GM21576 (cell line): ENCODE results near the gene RALGPS1.
"Not testable (repeated sequence)": the region's sequence is repeated elsewhere in the genome, so short reads cannot be mapped to it uniquely, and the experiment has no call there.

ENCODE experiments used
- ATAC-seq: cut with Tn5 transposase; IDR thresholded peaks from one replicate; pipeline ENCODE4 v1.9.1; 2021; ENCODE audit warnings: mild to moderate bottlenecking, moderate library complexity; ENCODE audit not compliant: unreplicated experiment

RALGPS1 gene

GRCh38 chr9:127132375-127132774 is 217.8 kb downstream of the RALGPS1 start:
- ATAC-seq: no peak

DNA sequence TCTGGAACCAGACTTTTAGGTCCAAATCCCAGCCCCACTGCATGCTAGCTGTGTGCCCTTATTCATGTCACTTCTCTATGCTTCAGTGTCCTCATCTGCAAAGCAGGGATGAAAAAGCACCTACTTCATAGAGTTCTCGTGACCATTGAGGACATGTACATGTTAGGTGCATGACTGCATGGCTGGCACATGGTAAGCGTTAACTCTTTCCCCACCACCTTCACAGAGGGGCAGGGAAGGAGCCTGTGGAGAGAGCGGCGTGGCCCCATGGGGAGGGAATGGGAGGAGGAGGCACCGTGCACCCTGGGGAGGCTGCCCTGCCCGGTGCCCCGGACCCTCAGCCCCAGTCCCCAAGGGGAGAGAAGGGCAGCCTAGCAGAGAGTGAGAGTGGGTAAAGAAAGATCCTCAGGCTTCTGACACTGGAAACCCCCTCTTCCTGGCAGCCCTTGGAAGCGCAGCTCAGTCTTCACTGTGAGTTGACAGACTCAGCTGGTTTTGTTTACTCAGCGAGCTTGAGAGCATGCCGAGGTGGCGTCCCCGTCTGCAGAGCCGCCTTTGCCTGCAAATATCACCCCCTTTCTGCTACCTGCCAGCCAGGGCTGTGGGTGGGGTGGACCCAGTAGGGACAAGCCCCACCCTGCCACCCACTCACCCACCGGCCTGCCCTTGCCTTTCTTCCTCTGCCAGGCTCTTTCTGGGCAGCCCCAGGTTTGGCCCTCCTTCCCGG is 218.5 kb downstream of the RALGPS1 start:
- no peak for ATAC-seq

- ATAC-seq: no peak
Measured at GRCh38 chr9:127133739-127134167, 219.2 kb downstream of the RALGPS1 start.

DNA sequence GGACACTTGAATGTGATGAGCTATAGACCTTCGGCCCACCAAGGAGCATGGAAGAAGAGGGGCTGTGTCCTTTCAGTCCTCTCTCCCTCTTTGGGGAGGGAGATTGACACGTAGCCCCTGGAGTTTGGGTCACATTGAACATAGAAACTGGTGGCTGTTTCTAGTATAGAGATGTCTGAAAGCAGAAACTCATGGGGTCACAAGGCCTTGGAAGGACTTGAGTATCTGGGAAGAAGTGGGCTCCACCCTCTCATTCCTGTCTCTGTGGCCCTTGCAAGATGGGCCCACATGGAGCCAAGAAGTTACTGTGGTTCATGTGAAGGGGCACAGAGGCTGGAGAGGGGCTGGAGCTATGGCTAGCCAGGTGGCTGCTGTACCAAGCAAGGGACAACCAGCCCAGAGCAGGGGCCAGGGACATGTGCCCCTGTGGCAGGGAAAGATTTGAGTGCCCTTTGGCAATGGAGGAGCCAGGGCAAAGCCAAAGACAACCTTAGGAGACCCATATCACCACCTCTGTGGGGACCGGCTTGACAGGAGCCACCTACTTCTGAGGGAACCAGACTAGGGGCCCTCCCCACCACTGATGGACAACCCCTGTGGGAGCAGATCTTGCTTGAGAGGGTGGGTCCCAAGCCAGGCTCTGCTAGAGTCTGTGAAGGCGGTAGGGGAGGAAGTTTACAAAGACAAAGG is 220.6 kb downstream of the RALGPS1 start:
- no peak for ATAC-seq

- no peak for ATAC-seq
Measured at GRCh38 chr9:127136081-127136879, 221.7 kb downstream of the RALGPS1 start.

GRCh38 chr9:127136880-127137639 is 222.5 kb downstream of the RALGPS1 start:
- ATAC-seq: no peak

GRCh38 chr9:127137640-127138360 is 223.2 kb downstream of the RALGPS1 start:
- no peak for ATAC-seq

- no peak for ATAC-seq
Measured at GRCh38 chr9:127138444-127138843, 223.9 kb downstream of the RALGPS1 start.

DNA sequence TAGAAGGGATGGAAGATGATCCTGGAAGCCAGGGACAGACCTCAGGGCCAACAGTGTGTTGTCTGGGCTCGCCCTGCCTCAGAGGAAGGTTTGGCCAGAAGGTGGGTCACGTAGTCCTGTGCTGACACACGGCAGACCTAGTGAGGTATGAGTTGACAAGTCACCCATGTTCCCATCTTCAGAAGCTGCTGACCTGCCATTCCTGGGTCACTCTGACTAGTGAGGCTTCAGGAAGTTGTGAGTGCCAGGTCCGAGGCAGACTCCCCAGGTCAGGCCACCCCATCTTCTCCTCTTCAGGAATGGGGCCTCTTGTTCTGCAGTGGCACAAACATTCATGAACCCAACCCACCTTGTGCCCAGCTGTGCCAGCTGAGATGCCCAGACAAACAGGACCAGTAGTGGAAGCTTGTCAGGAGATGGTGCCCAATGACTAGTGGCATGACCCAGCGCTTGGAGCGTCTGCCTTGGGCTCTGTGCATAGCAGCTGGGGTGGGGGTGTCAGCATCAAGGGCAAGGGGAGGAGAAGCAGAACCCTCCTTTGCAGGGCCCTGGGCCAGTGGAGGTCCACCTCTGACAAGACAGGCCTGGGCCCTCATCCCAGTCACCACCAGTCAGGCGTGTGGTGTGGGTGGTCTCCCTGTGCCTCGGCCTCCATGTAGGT is 224.6 kb downstream of the RALGPS1 start:
- no peak for ATAC-seq

GRCh38 chr9:127139775-127140174 is 225.2 kb downstream of the RALGPS1 start:
- ATAC-seq: no peak

GRCh38 chr9:127140181-127140580 is 225.6 kb downstream of the RALGPS1 start:
- no peak for ATAC-seq

- no peak for ATAC-seq
Measured at GRCh38 chr9:127140842-127141675, 226.5 kb downstream of the RALGPS1 start.

GRCh38 chr9:127142291-127142690 is 227.7 kb downstream of the RALGPS1 start:
- ATAC-seq: no peak

DNA sequence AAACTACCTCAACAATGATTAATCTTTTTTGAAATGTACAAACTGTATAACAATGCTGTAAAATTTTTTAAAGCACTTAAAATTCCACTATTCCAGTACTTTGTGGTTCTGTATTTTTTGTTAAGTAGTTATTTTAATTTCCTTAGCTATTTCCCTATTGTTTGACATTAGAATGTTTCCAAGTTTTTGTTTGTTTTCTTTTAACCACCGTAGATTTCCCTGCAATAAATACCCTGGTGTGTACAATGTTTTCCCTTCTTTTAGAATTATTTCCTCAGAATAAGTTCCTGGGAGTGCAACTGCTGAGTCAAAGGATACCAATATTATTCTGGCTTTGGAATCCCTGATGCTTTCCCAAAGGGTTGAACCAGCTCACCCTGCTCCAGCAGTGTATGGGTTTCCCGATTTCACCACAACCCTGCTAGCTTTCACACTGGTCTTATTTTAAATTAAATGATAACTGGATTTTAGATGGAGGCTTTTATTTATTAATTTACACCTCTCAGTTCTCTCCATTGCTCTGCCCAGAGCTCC is 228.4 kb downstream of the RALGPS1 start:
- no peak for ATAC-seq

DNA sequence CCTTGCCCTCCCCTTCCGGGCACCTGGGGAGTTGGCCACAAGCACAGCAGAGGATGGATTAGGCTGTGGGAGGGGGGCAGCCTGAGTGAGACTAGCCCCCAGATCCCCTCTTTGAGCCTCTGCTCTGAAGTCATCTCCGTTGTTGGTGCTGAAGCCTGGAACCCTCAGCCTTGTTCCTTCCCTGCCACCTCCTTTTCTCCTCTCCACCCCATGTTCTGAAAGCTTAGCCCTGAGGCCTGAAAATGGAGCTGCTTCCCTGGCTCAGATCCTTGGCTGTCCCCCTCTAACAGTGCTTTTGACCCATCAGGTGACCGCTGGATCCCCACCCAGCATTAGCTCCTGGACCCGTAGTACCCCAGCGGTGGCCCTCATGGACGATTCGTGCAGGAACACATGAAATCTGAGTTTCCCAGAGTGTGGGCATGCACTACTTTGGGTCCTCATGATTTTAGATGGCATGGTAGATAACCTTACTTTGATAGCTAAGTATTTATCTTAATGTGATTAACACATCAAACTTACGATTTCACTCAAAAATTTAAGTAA is 229.4 kb downstream of the RALGPS1 start:
- ATAC-seq: no peak

- ATAC-seq: no peak
Measured at GRCh38 chr9:127144670-127145445, 230.3 kb downstream of the RALGPS1 start.

DNA sequence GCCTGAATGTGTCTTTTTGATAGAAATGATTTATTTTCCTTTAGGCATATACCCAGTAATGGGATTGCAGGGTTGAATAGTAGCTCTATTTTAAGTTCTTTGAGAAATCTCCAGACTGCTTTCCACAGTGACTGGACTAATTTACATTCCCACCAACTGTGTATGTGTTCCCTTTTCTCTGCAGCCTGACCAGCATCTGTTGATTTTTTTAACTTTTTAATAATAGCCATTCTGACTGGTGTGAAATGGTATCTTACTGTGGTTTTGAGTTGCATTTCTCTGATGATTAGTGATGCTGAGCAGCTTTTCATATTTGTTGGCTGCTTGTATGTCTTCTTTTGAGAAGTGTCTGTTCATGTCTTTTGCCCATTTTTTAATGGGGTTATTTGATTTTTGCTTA is 232.3 kb downstream of the RALGPS1 start:
- not testable (repeated sequence) for ATAC-seq

DNA sequence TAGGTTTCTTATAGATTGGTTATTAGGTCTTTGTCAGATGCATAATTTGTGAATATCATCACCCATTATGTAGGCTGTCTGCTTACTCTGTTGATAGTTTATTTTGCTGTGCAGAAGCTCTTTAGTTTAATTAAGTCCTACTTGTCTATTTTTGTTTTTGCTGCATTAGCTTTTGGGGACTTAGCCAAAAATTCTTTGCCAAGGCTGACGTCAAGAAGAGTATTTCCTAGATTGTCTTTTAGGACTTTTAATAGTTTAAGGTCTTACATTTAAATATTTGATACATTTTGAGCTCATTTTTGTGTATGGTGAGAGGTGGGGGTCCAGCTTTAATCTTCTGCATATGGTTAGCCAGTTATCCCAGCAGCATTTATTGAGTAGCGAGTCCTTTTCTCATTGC is 232.7 kb downstream of the RALGPS1 start:
- no peak for ATAC-seq
